ENCODE results near the gene PLAC9.

PLAC9 gene

DNA sequence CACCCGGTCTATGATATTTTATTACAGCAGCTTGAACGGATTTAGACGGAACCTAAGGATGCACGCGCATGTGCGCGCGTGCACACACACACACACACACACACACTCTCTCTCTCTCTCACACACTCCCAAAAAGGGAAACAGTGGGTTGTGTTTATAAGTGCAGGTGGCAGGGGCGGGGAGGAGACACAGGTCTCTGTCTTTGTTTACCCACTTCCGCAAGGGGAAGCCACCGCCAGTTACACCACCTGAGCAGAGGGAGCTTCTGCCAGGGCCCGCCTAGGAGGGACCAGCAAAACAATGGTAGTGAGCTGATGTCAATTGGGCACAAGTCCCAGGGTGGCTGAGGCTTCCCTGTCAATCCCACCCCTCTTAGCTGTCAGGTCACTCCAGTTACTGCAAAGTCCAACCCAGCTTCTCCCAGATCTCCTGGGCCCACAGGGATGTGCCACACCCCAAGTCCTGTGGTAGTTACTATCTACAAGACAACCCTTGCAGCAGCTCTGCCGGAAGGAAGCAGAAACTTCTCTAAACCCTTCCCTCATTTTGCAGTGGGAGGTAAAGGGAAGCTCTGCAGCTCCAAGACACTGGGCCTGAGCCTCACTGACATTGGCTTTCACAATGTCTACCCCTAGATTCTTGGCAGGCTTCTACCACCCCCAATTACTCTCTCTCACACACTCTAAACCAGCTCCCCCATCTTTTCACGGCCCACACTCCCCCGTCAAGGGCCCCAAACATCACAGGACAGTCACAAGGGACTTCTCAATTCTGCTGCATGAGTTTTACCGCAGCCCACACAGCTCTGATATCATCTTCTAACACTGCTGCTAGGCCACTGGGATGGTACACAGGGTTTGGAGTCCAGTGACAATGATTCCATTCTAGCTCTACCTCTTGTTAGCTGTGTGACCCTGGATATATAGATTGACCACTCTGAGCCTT is 55.2 kb downstream of the PLAC9 start:
- no peak for DNase-seq (ENCODE audit: low read depth)
- H3K4me3 ChIP-seq (ENCODE audit: control insufficient read depth, low read depth, low read length), result no peak overlapping the region

GRCh38 chr10:80188713-80189112 is 56.2 kb downstream of the PLAC9 start:
- no peak overlapping the region for H3K4me3 ChIP-seq (ENCODE audit: control insufficient read depth, low read depth, low read length)
- TF ChIP-seq CTCF (conservative IDR thresholded peaks at IDR 0.05; ENCODE audit: control insufficient read depth, insufficient read depth, low read depth, low read length), result no peak
- DNase-seq (ENCODE audit: low read depth), result no peak

More for the DNA sequence above, 55.2 kb downstream of the PLAC9 start:
- no peak for TF ChIP-seq CTCF (conservative IDR thresholded peaks at IDR 0.05; ENCODE audit: control insufficient read depth, insufficient read depth, low read depth, low read length)

DNA sequence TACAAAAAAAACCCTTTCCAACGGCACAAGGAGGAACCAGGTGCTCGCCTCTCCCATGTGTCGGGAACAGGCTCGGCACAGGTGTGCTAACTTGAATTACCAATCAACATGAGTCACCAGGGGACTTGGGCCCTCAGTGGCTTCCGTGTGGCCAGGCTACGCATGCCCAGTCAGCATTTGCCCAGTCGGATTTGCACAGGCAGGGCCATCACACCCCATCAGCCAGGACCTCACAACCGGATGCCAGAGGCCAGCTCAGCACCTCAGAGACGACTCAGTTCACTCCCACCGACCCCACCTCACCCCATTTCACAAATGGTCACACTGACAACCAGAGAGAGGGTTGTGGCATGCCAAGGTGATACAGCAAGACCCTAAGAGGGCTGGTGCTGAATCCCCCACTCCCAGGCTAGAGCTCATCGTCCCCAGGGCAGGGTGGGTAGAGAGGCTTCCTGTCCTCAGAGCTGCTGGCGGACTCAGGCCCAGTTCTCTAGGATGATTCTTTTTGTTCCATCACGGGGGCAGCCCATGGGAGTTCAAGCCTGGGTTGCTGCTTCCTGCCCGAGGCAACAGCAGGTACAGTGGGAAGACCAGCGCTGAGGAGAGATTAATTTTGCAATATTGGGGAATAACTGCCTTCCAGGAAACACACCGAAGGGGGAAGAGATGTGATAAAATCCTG is 59.2 kb downstream of the PLAC9 start:
- no peak overlapping the region for H3K4me3 ChIP-seq (ENCODE audit: control insufficient read depth, low read depth, low read length)
- no peak for TF ChIP-seq CTCF (conservative IDR thresholded peaks at IDR 0.05; ENCODE audit: control insufficient read depth, insufficient read depth, low read depth, low read length)
- no peak for DNase-seq (ENCODE audit: low read depth)

DNA sequence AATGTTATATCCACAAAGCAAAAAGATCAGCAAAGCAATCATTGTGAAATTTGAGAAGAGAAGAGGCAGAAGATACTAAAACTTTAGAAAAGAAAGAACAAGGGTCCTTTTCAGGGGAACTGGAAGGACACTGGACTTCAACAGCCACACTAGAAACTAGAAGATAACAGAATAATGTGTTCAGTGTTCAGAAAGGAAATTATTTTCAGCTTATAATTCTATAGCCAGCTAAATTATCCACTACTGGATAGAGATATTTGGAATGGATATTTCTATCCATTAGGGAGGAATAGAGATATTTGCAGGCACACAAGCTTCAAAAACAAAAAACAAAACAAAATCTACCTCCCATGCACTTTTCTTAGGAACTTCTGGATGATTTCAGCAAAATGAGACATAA is 60.0 kb downstream of the PLAC9 start:
- H3K4me3 ChIP-seq (ENCODE audit: control insufficient read depth, low read depth, low read length), result no peak overlapping the region
- DNase-seq (ENCODE audit: low read depth), result no peak
- TF ChIP-seq CTCF (conservative IDR thresholded peaks at IDR 0.05; ENCODE audit: control insufficient read depth, insufficient read depth, low read depth, low read length), result no peak

- no peak for TF ChIP-seq CTCF (conservative IDR thresholded peaks at IDR 0.05; ENCODE audit: control insufficient read depth, insufficient read depth, low read depth, low read length)
- no peak for DNase-seq (ENCODE audit: low read depth)
- no peak overlapping the region for H3K4me3 ChIP-seq (ENCODE audit: control insufficient read depth, low read depth, low read length)
Measured at GRCh38 chr10:80194373-80195045, 62.0 kb downstream of the PLAC9 start.

All from fibroblast of mammary gland (primary cell).